ENCODE data around the gene NKX2-1. TPM values are rescaled to one million over a fixed set of nuclear protein-coding genes. Genes with fewer than 3 reads are reported as not detected.

Gene NKX2-1
- total RNA-seq (under 1 TPM; 0.43 to 0.79 TPM), polyA plus RNA-seq (ENCODE audit: insufficient read depth, low read depth, low replicate concordance) (not detected)
- long read RNA-seq, donor 1: 0 reads
- long read RNA-seq, donor 2: 0 reads

DNA sequence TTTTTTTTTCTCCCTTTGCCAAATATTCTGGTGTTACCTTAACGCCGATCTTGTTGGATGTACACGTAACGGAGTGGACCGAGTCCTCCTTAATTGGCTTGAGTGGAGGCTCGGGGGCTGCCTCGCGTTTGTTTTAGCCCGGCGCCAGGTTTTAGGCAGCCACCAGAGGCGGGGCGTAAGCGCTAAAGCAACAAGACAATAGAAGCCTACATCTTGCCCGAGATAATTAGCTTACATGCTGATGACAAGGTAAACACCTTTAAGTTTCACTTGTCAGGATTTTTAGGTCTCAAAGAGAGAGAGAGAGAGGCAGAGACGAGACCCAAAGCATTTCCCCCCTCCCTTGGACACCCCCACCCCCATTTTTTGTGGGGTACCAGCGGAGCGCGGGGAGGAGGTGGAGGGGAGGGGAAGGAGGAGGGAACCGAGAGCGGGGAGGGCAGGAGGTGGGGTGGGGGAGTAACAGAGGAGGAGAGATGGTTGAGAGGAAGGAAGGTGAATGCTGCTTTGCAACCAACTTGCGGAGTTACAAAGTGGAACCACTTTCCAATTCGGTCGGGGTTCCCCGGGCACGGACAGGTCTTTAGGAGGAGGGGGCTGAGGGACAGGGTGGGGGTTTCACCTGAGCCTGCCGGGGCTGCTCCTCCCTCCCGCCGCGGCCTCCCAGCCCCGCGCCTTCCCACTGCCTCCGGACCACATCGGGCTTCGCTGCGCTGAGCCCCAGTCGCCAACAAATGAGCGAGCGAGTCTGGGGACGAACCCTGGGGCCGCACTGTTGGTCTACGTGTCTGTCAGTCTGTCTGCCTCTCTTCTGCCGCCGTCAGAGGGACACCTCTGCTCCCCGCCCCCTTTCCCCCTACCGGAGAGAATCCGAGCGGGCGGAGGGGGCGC lies at the start of gene NKX2-1:
Gene NKX2-1, minus strand, starts transcription at position 802 of the 891 bp plus-strand sequence. Its CDS starts 103 bp downstream, at position 699.
- no peak for DNase-seq
- TF ChIP-seq, protein P1, sequence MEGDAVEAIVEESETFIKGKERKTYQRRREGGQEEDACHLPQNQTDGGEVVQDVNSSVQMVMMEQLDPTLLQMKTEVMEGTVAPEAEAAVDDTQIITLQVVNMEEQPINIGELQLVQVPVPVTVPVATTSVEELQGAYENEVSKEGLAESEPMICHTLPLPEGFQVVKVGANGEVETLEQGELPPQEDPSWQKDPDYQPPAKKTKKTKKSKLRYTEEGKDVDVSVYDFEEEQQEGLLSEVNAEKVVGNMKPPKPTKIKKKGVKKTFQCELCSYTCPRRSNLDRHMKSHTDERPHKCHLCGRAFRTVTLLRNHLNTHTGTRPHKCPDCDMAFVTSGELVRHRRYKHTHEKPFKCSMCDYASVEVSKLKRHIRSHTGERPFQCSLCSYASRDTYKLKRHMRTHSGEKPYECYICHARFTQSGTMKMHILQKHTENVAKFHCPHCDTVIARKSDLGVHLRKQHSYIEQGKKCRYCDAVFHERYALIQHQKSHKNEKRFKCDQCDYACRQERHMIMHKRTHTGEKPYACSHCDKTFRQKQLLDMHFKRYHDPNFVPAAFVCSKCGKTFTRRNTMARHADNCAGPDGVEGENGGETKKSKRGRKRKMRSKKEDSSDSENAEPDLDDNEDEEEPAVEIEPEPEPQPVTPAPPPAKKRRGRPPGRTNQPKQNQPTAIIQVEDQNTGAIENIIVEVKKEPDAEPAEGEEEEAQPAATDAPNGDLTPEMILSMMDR (IDR thresholded peaks at IDR 0.05): no peak
- TF ChIP-seq POLR2A (IDR thresholded peaks at IDR 0.05): no peak
- WGBS, 2 donors: 0 to 1% methylated on average over 41 to 47 of the region's 49 CpGs
- Histone ChIP-seq H3K4me3 (peak within 1 kb of the TSS in 1 of 2 donors; percentile 9), H3K36me3 (ENCODE audit: low read depth, missing control alignments) (no peaks in the 10 kb centered on the region), H3K27ac (no peak within 1 kb of the TSS), H3K27me3 (peaks cover 8% of the 10 kb centered on the region), H3K4me1 (peaks cover 5% of the 10 kb centered on the region), H3K9me3 (no peaks in the 10 kb centered on the region)
- intact Hi-C loops (cut with DNase I; ENCODE audit: low total_unique reads): no loop called here

DNA sequence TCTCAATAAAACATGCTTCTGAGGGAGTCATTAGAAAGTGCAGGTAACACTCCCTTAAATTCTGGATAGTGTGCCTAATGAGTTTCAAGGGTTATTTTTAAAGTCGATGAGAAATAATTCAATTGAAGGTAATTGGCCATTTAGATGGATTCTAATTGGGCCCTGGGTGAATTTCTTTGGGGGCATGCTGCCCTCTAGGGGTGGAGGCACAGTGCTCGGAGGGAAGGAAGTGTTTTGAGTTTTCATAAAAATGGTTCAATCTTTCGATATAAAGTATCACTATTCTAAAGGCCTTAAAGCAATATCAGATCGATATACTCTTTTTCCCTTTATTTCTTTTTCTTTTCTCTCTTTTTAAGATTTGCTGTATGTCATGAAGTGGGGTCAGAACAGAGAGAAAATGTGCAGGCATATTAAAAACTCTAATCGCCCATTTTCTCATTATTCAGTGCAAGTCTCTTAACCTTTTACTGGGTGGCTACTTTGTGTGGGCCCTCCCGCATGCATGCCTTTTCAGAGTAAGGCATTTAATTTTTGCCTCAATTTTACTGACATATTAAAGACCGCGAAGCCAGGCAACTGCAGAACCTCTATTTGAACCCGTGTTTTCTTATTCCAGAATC lies 36.9 kb upstream of the NKX2-1 start:
- WGBS, 2 donors: 70 to 72% methylated on average over 9 of the region's 9 CpGs
- Histone ChIP-seq H3K4me3 (no peak overlapping the region), H3K27ac (no peak overlapping the region), H3K36me3 (ENCODE audit: low read depth, missing control alignments) (no peaks in the 10 kb centered on the region), H3K9me3 (no peaks in the 10 kb centered on the region), H3K4me1 (no peaks in the 10 kb centered on the region), H3K27me3 (no peaks in the 10 kb centered on the region)
- TF ChIP-seq POLR2A (IDR thresholded peaks at IDR 0.05): no peak
- TF ChIP-seq, protein P1 (IDR thresholded peaks at IDR 0.05): peak in 2 of 3 experiments; percentile 16 to 62
- DNase-seq: peak; percentile 27
- intact Hi-C loops (cut with DNase I; ENCODE audit: low total_unique reads): no loop called here

DNA sequence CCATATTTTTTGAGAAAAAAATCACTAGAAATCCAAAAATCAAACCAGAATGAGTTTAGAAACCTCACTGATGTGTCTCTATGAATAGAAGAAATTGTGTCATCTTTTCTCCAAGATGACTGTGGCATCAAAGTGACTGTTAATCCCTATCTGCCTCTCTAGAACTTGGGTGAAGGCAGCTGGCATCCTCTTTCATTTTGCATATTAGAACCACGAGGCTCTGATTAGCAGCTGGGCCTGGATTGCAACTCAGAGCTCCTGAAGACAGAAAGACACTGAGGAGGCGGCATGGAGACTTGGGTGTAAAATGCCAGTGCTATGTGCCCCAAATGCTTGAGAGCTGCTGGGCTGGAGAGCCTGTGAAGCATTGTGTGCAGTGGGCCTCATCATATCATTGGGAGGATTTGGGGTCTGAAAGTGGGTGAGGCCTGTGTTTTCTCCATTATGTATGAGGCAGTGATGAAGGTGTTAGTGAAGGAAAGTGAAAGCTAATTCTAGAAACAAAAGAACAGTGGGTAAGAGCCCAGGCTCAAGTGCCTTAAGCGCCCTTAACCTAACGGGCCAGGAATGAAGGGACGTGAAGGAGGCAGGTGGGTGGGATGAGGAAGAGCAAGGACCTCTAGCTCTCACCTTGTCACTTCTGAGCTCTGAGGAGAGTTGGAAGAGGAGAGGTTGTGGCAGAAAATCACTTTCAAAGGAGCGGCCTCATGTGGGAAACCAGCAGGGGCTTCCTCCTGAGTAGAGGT lies 36.1 kb upstream of the NKX2-1 start:
- Histone ChIP-seq H3K9me3 (no peaks in the 10 kb centered on the region), H3K36me3 (ENCODE audit: low read depth, missing control alignments) (no peaks in the 10 kb centered on the region), H3K27ac (no peak overlapping the region), H3K4me3 (no peak overlapping the region), H3K4me1 (no peaks in the 10 kb centered on the region), H3K27me3 (no peaks in the 10 kb centered on the region)
- TF ChIP-seq, protein P1 (IDR thresholded peaks at IDR 0.05): no peak
- TF ChIP-seq POLR2A (IDR thresholded peaks at IDR 0.05): no peak
- DNase-seq: no peak
- intact Hi-C loops (cut with DNase I; ENCODE audit: low total_unique reads): no loop called here
- 83 to 84% methylated on average over 6 of the region's 6 CpGs for WGBS, 2 donors

DNA sequence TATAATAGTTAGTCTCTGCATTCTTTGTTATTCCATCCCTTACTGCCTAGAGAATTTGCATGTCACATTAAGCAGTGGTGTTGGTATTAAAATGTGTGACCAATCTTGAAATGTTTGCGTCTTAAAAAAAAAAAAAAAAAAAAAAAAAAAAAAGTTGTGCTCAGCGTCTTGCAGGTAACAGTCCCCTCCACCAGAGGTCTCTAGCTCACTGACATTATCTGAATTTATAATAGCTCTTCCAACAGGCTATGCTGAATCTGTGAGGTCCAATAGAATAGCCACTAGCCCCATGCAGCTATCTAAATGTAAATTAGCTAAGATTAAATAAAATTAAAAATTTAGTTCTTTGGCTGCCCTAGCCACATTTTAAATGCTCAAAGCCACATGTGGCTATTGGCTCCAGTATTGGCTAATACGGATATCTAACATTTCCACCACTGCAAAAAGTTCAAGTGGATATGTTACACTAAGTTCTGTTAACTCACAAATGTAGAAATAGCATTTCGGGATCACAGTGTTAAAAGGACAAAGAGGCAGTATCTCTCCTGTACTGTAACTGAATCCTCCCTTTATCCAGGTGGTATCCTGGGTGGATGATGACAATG lies 33.7 kb upstream of the NKX2-1 start:
- no peaks in the 10 kb centered on the region for H3K4me1 ChIP-seq
- DNase-seq: peak; percentile 48
- 37 to 45% methylated on average over 4 of the region's 4 CpGs for WGBS, 2 donors
- intact Hi-C loops (cut with DNase I; ENCODE audit: low total_unique reads): no loop called here
- no peak overlapping the region for H3K27ac ChIP-seq
- H3K9me3 ChIP-seq: no peaks in the 10 kb centered on the region
- H3K4me3 ChIP-seq: no peak overlapping the region
- TF ChIP-seq, protein P1 (IDR thresholded peaks at IDR 0.05): peak; percentile 24 to 58 (median 44)
- TF ChIP-seq POLR2A (IDR thresholded peaks at IDR 0.05): no peak
- no peaks in the 10 kb centered on the region for H3K27me3 ChIP-seq
- no peaks in the 10 kb centered on the region for H3K36me3 ChIP-seq (ENCODE audit: low read depth, missing control alignments)

Data from testis (tissue), 5 donors.